ENCODE measurements around the gene GPSM3. TPM values are rescaled to one million over a fixed set of nuclear protein-coding genes. Genes with fewer than 3 reads are reported as not detected.

The GPSM3 gene
- total and polyA plus RNA-seq, 8 donors = 3.1 to 41.0 (median 23.9) TPM; not detected in 3

GRCh38 chr6:32222333-32223230 lies 30.1 kb upstream of the GPSM3 start:
- no peaks in the 10 kb centered on the region for H3K9me3 ChIP-seq
- H3K27me3 ChIP-seq = peaks cover 0 to 19% (median 0%) of the 10 kb centered on the region in 3 donors
- H3K4me1 ChIP-seq = no peaks in the 10 kb centered on the region
- no peak for DNase-seq
- H3K36me3 ChIP-seq = no peaks in the 10 kb centered on the region
- intact Hi-C loops (cut with DNase I; ENCODE audit: low total_unique reads) = no loop called here
- H3K4me3 ChIP-seq = peak overlapping the region in 2 of 4 donors; percentile 1 to 26
- TF ChIP-seq POLR2A (IDR thresholded peaks at IDR 0.05) = no peak
- TF ChIP-seq POLR2AphosphoS5 (IDR thresholded peaks at IDR 0.05) = no peak
- WGBS, 5 donors = 78 to 86% (median 86%) methylated on average over 7 to 8 of the region's 8 CpGs
- H3K27ac ChIP-seq = peak overlapping the region in 2 of 5 donors; percentile 34 to 51

GRCh38 chr6:32220021-32220420 lies 27.6 kb upstream of the GPSM3 start:
- H3K4me3 ChIP-seq = no peak overlapping the region
- H3K9me3 ChIP-seq = no peaks in the 10 kb centered on the region
- WGBS, 5 donors = 57 to 87% (median 67%) methylated on average over 3 to 4 of the region's 4 CpGs
- DNase-seq = no peak
- H3K27ac ChIP-seq = no peak overlapping the region
- TF ChIP-seq POLR2AphosphoS5 (IDR thresholded peaks at IDR 0.05) (no peak), EP300 (IDR thresholded peaks at IDR 0.05) (no peak), CTCF (IDR thresholded peaks at IDR 0.05) (no peak), POLR2A (IDR thresholded peaks at IDR 0.05) (no peak)
- no peaks in the 10 kb centered on the region for H3K4me1 ChIP-seq
- H3K36me3 ChIP-seq = no peaks in the 10 kb centered on the region
- H3K27me3 ChIP-seq = peaks cover 0 to 19% (median 0%) of the 10 kb centered on the region in 3 donors
- intact Hi-C loops (cut with DNase I; ENCODE audit: low total_unique reads) = no loop called here

GRCh38 chr6:32218167-32218566 lies 25.7 kb upstream of the GPSM3 start:
- DNase-seq = no peak
- Histone ChIP-seq H3K27ac (no peak overlapping the region), H3K9me3 (no peaks in the 10 kb centered on the region), H3K4me1 (no peaks in the 10 kb centered on the region), H3K4me3 (no peak overlapping the region), H3K36me3 (no peaks in the 10 kb centered on the region), H3K27me3 (peaks cover 0 to 19% (median 0%) of the 10 kb centered on the region in 3 donors)
- intact Hi-C loops (cut with DNase I; ENCODE audit: low total_unique reads) = no loop called here
- TF ChIP-seq POLR2A (IDR thresholded peaks at IDR 0.05) (no peak), EP300 (IDR thresholded peaks at IDR 0.05) (no peak), CTCF (IDR thresholded peaks at IDR 0.05) (no peak), POLR2AphosphoS5 (IDR thresholded peaks at IDR 0.05) (no peak)
- 50 to 68% (median 59%) methylated on average over 2 to 7 of the region's 7 CpGs for WGBS, 5 donors

GRCh38 chr6:32216998-32217397 lies 24.6 kb upstream of the GPSM3 start:
- TF ChIP-seq POLR2A (IDR thresholded peaks at IDR 0.05) (no peak), CTCF (IDR thresholded peaks at IDR 0.05) (no peak), EP300 (IDR thresholded peaks at IDR 0.05) (no peak), POLR2AphosphoS5 (IDR thresholded peaks at IDR 0.05) (no peak)
- DNase-seq = no peak
- H3K27ac ChIP-seq = no peak overlapping the region
- H3K9me3 ChIP-seq = no peaks in the 10 kb centered on the region
- H3K27me3 ChIP-seq = peaks cover 0 to 11% (median 0%) of the 10 kb centered on the region in 3 donors
- H3K4me1 ChIP-seq = no peaks in the 10 kb centered on the region
- H3K36me3 ChIP-seq = no peaks in the 10 kb centered on the region
- H3K4me3 ChIP-seq = no peak overlapping the region
- intact Hi-C loops (cut with DNase I; ENCODE audit: low total_unique reads) = no loop called here
- WGBS, 5 donors = 84 to 93% (median 93%) methylated on average over 7 to 11 of the region's 11 CpGs

- TF ChIP-seq EP300 (IDR thresholded peaks at IDR 0.05) (no peak), POLR2A (IDR thresholded peaks at IDR 0.05) (no peak), POLR2AphosphoS5 (IDR thresholded peaks at IDR 0.05) (no peak), CTCF (IDR thresholded peaks at IDR 0.05) (no peak)
- peaks cover 0 to 9% (median 0%) of the 10 kb centered on the region in 3 donors for H3K27me3 ChIP-seq
- DNase-seq = no peak
- 73 to 91% (median 85%) methylated on average over 10 of the region's 10 CpGs for WGBS, 5 donors
- H3K9me3 ChIP-seq = no peaks in the 10 kb centered on the region
- intact Hi-C loops (cut with DNase I; ENCODE audit: low total_unique reads) = no loop called here
- H3K4me1 ChIP-seq = no peaks in the 10 kb centered on the region
- H3K27ac ChIP-seq = no peak overlapping the region
- no peaks in the 10 kb centered on the region for H3K36me3 ChIP-seq
- H3K4me3 ChIP-seq = no peak overlapping the region
Measured at GRCh38 chr6:32216285-32216684, 23.8 kb upstream of the GPSM3 start.
